ENCODE data around the gene CATSPERE. TPM values are rescaled to one million over a fixed set of nuclear protein-coding genes. Genes with fewer than 3 reads are reported as not detected.

The CATSPERE gene
- total and polyA plus RNA-seq, 9 of the 15 experiments (the other 6 are each of a cell fraction or from before 2014, with no cell fraction given) = 0.06 to 0.16 (median 0.09) TPM; not detected in 3

GRCh38 chr1:244450597-244451538, 10.2 kb upstream of the CATSPERE start (continued):
- TF ChIP-seq ZNF407 (IDR thresholded peaks at IDR 0.05; ENCODE audit: low read depth) = no peak
- no peak for TF ChIP-seq NR2C2 (CRISPR knock-in tag; IDR thresholded peaks at IDR 0.05)
- no peak; the same call in 1 of the 2 replicates for TF ChIP-seq NR2C2 (tag; IDR thresholded peaks at IDR 0.05)
- no peak for TF ChIP-seq ZNF354B (CRISPR knock-in tag; IDR thresholded peaks at IDR 0.05)
- TF ChIP-seq ESRRA (IDR thresholded peaks at IDR 0.05; ENCODE audit: borderline replicate concordance, low read depth) = no peak
- no peak for TF ChIP-seq FOS (IDR thresholded peaks at IDR 0.05; ENCODE audit: extremely low read depth, insufficient read length)
- TF ChIP-seq ZNF143 (CRISPR knock-in tag; IDR thresholded peaks at IDR 0.05) = no peak
- TF ChIP-seq ZNF551 (CRISPR knock-in tag; IDR thresholded peaks at IDR 0.05) = no peak
- no peak for TF ChIP-seq NBN (IDR thresholded peaks at IDR 0.05; ENCODE audit: low read depth)
- TF ChIP-seq HNRNPLL (IDR thresholded peaks at IDR 0.05; ENCODE audit: low read depth, low read length, poor library complexity, severe bottlenecking) = no peak
- no peak for TF ChIP-seq JUND (IDR thresholded peaks at IDR 0.05; ENCODE audit: borderline replicate concordance, low read depth, low read length)
- TF ChIP-seq JUND (tag; IDR thresholded peaks at IDR 0.05; ENCODE audit: borderline replicate concordance, low read depth, low read length) = no peak
- TF ChIP-seq NFE2L1 (tag; IDR thresholded peaks at IDR 0.05; ENCODE audit: borderline replicate concordance, low read depth) = no peak
- no peak for TF ChIP-seq CC2D1A (IDR thresholded peaks at IDR 0.05)
- no peak for TF ChIP-seq ZNF699 (CRISPR knock-in tag; IDR thresholded peaks at IDR 0.05; ENCODE audit: insufficient replicate concordance)
- no peak for TF ChIP-seq ELK1 (CRISPR knock-in tag; IDR thresholded peaks at IDR 0.05)
- peak; percentile 21; the same call in 1 of the 2 replicates for TF ChIP-seq CXXC5 (CRISPR knock-in tag; IDR thresholded peaks at IDR 0.05)
